GM12891 (cell line): ENCODE results near the gene MBD6.

Experiments used
- PAX5 ChIP-seq: IDR thresholded peaks from 2 replicates; pipeline ENCODE4 v1.6.1; 2011; ENCODE audit warnings: low read length, moderate library complexity, mild to moderate bottlenecking; ENCODE audit not compliant: insufficient read depth, severe bottlenecking
- POLR2A ChIP-seq: IDR thresholded peaks from 2 replicates; pipeline ENCODE4 v1.6.1; 2011; ENCODE audit warnings: low read depth, low read length, control low read depth
- POLR2AphosphoS5 ChIP-seq: IDR thresholded peaks from 2 replicates; pipeline ENCODE4 v1.6.1; 2011; ENCODE audit warnings: low read depth, low read length, control low read depth
- SPI1 ChIP-seq: IDR thresholded peaks from 2 replicates; pipeline ENCODE4 v1.6.1; 2011; ENCODE audit warnings: low read depth, low read length, control low read depth
- TAF1 ChIP-seq: IDR thresholded peaks from 2 replicates; pipeline ENCODE4 v1.6.1; 2011; ENCODE audit warnings: low read depth, low read length, control low read depth

DNA sequence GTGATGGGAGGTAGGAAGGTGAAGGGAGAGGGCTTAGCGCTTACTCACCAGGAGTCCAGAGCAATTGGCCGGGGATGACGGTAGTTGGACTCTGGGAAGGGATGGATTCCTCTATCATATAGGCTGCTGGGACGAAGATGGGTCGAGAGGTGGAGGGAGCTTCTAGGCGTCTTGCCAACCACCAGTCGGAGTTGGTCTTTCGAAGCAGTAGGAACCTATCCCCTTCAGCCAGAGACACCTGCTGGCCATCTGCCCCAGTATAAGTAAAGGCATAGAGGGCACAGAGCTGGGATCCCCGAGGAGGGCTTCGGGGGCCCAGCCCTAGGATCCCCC lies 43.6 kb upstream of the MBD6 start:
- TF ChIP-seq POLR2A (no peak), SPI1 (no peak), POLR2AphosphoS5 (no peak), PAX5 (no peak), TAF1 (no peak)
